CD4-positive, alpha-beta T cell treated with Interleukin-1 beta for 1 hour (primary cell): ENCODE data around the gene SLC25A13.
"Not testable (repeated sequence)": the region's sequence is repeated elsewhere in the genome, so short reads cannot be mapped to it uniquely, and the experiment has no call there.

Experiments used
- DNase-seq, 2 donors: peaks; one replicate each; pipeline ENCODE4 v3.0.0-alpha.2; 2020 to 2022

The SLC25A13 gene

DNA sequence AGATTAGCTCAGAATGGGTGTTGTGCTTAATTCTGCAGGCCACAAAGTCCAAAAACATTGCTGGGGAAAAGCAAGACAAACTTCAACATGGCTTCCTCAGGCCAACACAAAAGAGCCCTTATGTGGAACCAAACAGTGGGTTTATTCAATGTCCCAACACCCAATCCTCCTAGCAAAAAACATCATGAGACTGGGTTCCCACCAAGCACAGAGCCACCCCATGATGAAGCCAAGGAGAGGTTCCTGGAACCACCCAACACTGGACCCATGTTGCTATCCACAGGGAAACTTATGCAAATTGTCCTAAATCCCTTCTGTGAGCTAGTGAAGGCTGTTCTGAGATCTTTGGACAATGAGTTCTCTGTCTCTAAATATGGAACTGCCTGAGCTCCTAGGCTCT lies 24.0 kb downstream of the SLC25A13 start:
- DNase-seq = no peak

DNA sequence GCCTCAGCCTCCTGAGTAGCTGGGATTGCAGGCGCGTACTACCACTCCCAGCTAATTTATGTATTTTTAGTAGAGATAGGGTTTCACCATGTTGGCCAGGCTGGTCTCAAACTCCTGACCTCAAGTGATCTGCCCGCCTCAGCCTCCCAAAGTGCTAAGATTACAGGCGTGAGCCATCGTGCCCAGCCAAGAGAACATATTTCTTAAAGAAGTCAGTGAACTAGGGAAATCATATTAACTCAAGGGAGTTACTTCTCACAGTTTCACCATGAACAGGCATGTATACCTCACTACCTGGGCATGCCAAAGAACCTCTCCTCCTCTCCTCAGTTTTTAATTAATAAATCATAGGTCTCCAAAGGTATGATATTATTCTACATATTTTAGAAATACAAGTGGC lies 24.5 kb downstream of the SLC25A13 start:
- not testable (repeated sequence) for DNase-seq

GRCh38 chr7:96293911-96294310 lies 28.0 kb downstream of the SLC25A13 start:
- not testable (repeated sequence) for DNase-seq

- no peak for DNase-seq
Observed at GRCh38 chr7:96287559-96287958, 34.3 kb downstream of the SLC25A13 start.

DNA sequence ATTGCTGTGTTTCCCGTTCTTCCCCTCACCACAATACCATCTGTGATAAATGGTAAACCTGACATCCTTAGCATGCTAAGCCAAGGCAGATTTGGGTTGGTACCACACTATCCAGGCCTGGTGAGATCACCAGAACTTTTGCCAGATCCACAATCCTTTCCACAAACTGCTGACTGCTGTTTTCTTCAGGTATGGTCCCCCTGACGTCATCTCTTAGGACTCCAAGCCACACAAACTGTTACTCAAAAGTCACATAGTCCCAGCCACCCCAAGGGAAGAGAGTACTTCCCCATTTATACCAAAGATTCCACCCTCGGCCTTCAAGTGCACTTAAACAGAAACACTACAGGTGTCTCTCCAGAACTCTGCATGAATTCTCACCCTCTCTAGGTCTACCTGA lies 34.8 kb downstream of the SLC25A13 start:
- no peak for DNase-seq

DNA sequence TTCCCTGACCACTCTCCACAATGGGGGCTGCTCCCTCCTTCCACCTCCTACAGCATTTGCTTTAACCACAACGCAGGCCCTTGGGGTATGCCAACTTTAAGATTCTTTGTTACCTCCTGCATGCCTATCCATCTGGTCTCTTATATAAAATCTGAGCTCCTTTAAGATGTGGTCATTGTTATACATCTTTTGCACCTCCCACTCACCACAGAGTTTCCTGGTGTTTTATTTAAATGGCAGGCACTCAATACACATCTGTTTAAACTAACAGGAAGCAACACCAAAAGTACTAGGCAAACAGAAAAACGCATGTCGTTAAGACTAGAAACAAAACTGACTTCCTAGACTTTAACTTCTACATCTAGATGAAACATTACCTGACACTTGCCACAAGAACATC lies 36.3 kb downstream of the SLC25A13 start:
- peak in 1 of 2 donors; percentile 67 for DNase-seq

DNA sequence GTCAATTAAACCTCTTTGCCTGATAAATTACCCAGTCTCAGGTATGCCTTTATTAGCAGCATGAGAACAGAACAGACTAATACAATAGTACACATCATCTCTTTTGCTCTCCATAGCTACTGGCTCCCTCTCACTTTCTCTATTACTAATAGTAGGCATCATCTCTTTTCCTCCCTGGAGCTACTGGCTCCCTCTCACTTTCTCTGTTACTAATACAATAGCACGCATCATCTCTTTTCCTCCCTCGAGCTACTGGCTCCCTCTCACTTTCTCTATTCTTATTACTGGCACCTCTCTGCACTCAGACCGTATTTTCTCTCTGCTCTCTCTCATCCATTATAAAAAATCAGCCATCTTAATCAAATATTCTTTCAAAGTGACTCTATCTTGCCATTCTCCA lies 37.1 kb downstream of the SLC25A13 start:
- DNase-seq = no peak

DNA sequence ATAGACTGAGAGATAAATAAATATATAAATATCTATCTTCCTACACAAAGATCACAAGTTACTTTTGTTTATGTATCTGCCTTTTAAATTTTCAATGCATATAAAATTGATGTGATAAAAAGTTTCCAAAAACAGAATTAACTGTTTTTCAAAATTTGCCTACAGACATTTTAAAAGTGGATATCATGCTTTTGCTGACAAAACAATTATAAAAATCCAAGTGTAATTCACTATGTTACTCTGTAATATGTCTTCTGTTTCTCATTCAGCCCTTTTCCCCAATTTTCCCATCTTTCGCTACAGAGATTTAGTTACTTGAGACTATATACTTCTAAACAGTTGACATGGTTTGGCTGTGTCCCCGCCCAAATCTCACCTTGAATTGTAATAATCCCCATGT lies 37.7 kb downstream of the SLC25A13 start:
- DNase-seq = no peak

GRCh38 chr7:96282835-96283234 lies 39.1 kb downstream of the SLC25A13 start:
- no peak for DNase-seq

GRCh38 chr7:96277921-96278320 lies 44.0 kb downstream of the SLC25A13 start:
- DNase-seq = no peak

DNA sequence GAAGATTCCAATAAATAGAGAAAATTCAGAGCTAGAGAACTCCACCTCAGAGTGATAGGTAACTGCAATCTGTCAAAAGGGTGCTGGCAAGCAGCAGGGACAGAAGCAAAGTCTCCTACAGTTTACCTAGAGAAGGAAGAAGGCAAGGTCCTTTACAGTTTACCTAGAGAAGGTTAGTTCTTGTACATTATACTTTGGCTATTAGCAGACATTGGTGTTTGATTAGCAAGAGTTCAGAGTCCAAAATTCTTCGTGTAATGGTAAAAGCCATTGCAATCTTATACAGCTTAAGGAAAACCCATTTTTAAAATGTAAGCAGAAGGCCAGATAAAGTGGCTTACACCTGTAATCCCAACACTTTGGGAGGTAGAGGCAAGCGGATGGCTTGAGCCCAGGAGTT lies 45.9 kb downstream of the SLC25A13 start:
- no peak for DNase-seq

- DNase-seq = no peak
Observed at GRCh38 chr7:96273716-96274115, 48.2 kb downstream of the SLC25A13 start.

- DNase-seq = no peak
Observed at GRCh38 chr7:96269246-96269994, 52.5 kb downstream of the SLC25A13 start.

GRCh38 chr7:96266580-96266979 lies 55.3 kb downstream of the SLC25A13 start:
- DNase-seq = no peak

- DNase-seq = no peak
Observed at GRCh38 chr7:96266015-96266414, 55.9 kb downstream of the SLC25A13 start.

GRCh38 chr7:96253964-96254363 lies 67.9 kb downstream of the SLC25A13 start:
- DNase-seq = no peak

DNA sequence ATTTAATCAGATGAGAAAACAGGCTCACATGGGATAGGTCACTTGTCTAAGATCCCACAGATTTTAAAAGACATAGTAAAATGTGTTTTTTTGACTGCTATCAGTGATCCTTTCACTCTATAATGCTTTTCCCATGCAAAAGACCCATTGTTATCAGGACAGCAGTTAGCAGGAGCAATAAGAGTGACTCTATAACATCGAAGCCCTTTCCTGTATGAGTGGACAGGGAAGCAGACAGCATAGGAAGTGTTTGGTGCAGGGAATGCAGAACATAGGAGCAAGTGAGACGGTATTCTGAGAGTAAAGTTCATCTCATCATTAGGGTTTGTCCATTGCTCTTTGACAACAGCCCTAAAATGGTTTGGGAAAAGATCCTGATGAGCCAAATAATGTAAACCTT lies 68.5 kb downstream of the SLC25A13 start:
- no peak for DNase-seq

- DNase-seq = no peak
Observed at GRCh38 chr7:96250776-96251361, 71.0 kb downstream of the SLC25A13 start.

GRCh38 chr7:96248405-96248804 lies 73.5 kb downstream of the SLC25A13 start:
- DNase-seq = no peak

GRCh38 chr7:96246919-96247318 lies 75.0 kb downstream of the SLC25A13 start:
- DNase-seq = no peak

- DNase-seq = no peak
Observed at GRCh38 chr7:96244992-96245292, 77.0 kb downstream of the SLC25A13 start.

DNA sequence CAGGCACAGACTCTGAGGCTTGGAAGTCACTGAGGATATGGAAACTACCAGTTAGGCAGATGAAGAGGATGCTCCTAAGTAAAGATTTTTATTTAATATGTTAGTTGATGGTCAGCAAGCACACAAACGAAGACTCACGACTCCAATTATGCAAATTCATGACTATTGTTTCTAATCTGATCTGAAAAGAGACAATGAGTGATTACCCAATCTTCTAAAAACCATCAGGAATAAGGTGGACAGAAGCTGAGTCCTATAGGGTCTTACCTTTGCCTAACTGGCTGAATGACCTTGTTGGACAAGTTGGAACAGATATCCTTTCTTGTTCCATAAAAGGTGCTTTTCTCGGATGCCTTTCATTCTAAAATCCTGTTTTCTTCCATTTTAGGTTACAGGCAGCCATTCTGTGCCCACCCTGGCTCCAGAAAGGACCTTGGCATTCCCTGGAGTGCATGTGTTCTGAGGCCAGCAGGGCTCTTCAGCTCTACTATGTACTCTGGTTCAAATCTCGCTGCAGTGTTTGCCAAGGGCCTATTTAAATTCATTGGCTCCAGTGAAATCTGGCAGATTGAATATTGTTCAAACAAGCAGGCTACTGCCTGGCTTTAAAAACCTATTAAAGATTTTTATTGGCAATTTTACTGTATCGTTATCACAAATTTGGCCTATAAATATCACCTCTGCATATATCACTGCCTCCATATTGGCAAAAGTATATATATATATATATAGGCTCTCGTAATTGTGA lies 77.5 kb downstream of the SLC25A13 start:
- no peak for DNase-seq

DNA sequence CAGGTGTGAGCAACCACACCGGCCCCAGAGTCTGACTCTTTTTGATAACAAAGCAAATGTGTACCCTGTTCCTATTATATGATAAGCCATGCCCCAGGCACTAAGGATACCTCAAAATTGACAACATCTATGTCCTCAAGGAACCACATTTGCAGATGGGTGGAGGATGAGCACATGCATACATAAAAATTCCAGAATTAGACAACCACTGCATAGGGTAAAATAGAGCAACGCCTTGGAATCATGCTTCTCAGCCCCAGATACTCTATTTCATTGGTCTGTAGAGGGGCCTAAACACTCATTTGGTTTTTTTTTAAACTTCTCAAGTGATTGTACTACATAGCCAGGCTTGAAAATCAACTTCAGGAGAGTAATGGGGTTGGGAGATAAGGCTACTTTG lies 78.7 kb downstream of the SLC25A13 start:
- DNase-seq = no peak

DNA sequence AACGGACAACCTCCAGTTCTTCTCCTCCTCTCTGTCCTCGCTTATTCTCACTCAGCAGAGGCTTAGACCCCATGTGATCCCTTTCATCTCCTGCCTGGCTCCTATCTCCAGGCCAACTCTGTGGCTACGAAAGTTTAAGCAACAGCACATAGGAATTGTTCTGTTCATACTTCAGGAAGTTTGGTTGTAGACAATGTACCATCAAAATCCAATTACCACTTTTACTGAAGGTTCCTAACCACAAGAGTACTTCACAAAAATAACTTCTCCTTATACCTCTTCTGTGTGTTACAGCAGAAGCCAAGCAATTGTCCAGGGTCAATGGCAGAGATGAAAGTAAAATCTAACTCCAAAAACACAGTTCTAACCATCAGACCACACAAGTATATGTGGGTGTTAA lies 80.0 kb downstream of the SLC25A13 start:
- DNase-seq = no peak
